Measurements from ENCODE around the gene COL19A1.

DNA sequence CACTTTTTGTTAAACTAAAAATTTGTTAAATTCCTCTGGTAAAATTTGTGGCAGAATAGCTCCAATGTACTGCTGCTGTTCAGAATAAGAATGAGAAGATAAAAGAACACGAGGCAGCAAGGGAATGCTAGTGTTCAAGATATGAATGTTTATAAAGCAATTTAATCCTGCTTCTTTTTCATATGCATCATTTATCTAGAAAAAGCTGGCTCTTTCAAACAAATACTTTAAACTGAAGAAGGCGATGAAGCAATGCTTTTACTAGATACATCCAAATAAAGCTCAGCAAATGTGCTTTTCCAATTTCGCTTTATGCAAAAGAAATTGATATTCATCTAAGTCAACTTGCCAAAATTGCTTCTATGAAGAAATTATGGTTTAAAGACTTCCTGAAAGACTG, 370.0 kb downstream of the COL19A1 start:
- TF ChIP-seq, protein P1, sequence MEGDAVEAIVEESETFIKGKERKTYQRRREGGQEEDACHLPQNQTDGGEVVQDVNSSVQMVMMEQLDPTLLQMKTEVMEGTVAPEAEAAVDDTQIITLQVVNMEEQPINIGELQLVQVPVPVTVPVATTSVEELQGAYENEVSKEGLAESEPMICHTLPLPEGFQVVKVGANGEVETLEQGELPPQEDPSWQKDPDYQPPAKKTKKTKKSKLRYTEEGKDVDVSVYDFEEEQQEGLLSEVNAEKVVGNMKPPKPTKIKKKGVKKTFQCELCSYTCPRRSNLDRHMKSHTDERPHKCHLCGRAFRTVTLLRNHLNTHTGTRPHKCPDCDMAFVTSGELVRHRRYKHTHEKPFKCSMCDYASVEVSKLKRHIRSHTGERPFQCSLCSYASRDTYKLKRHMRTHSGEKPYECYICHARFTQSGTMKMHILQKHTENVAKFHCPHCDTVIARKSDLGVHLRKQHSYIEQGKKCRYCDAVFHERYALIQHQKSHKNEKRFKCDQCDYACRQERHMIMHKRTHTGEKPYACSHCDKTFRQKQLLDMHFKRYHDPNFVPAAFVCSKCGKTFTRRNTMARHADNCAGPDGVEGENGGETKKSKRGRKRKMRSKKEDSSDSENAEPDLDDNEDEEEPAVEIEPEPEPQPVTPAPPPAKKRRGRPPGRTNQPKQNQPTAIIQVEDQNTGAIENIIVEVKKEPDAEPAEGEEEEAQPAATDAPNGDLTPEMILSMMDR (IDR thresholded peaks at IDR 0.05), result no peak
- TF ChIP-seq POLR2AphosphoS5 (IDR thresholded peaks at IDR 0.05), result no peak

Measured in breast epithelium (tissue), 3 donors.